GM19099 (cell line): ENCODE results near the gene SLC2A10.

Experiments
- POLR2A ChIP-seq: IDR thresholded peaks from 3 replicates; pipeline ENCODE4 v1.6.1; 2011; ENCODE audit warnings: low read depth; ENCODE audit not compliant: insufficient read length; ENCODE audit errors: extremely low read depth

Gene SLC2A10

DNA sequence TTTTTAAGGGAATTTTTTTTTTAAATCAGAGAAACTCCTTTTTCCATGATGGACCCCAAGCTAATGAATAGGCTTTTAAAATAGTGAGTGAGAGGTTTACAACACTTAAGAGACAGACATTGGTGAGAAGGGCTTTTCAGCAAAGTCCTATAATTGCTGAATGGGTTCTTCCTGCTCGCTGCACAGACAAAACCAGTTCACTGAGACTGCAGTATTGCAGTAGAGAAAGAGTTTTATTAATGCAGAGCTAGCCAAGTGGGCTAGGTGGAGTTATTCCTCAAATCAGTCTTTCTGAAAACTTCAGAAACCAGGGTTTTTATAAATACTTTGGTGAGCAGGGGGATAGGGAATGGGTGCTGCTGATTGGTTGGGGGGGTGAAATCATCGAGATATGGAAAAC is 3.2 kb upstream of the SLC2A10 start:
- no peak for TF ChIP-seq POLR2A

DNA sequence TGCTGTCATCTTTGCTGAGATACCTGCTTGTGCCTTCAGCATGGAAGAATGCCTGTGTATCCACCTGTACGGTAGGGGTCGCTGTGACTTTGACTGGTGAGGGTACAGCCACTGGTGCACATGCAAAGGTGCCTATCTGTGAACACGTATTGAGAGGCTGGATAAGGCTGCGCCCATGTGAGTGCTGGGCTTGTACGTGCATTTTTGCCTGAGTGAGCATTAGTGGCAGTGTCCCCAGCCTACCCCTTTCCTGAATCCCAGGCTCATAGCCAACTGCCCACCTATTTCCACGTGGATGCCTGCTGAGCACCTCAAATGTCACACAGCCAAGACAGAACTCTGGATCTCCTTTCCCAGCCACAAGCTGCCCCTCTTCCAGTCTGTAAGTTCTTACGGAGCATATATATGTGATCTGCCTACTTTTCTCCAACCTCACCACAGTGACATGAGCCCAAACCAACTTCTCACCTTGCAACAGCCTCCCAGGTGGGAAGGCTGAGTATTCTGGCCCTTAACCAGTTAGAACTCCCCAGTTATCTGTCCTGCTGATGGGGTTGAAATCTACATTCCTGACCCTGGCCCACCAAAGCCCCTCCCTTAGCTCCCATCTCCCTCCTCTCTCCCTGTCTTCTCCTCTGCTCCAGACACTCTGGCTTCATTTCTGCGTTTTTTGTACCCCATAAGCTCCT is 1.1 kb upstream of the SLC2A10 start:
- TF ChIP-seq POLR2A: no peak

DNA sequence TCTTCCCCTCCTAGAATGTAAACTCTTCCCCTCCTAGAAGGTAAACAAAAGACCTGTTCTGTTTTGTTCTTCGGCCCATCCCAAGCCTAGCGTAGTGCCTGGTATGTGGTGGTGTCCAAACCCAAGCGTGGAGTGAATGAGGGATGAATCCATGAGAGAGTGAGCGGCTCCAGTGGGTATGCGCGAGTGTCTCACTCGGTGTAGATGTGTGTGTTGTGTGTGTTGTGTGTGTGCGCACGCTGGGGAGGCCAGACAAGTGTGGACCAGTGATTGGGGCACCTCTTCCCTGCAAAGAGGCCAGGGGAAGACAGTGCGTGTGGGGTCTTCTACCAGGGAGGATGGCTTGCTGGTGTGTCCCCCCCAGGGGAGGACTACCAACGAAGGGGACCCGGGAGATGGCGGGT is 392 bp upstream of the SLC2A10 start:
- no peak for TF ChIP-seq POLR2A

DNA sequence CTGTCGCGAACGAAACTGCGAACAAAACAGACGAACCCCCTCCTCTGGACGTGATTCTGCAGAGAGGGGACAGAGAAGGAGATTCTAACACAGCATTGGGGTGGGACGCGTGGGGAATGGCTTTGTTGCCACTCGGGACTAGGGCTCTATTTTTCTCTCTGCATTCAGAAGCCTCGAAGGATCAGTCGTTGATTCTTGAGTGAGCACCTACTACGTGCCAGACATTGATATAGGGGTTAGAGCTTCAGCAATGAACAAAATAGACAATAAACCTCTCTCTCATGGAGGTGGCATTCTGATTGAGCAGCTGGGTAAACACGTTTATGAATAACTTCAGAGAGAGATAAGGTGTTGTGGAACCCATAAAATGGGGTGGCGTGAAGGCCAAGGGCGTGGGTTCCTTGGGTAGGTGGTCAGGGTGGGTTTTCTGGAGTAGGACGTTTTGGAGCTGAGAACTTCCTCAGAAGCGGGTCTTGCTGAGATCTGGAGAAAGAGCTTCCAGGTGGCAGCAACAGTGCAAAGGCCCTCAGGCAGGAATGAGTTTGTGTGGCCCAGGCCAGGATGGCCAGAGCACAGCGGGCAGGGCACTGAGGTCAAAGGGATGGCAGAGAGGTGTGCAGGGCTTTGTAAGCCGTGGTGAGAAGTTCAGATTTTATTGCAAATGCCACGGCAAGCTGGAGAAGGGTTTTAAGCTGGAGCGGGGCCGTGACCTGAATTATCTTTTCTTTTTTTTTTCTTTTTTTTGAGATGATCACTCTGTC is 884 bp downstream of the SLC2A10 start:
- TF ChIP-seq POLR2A: no peak

DNA sequence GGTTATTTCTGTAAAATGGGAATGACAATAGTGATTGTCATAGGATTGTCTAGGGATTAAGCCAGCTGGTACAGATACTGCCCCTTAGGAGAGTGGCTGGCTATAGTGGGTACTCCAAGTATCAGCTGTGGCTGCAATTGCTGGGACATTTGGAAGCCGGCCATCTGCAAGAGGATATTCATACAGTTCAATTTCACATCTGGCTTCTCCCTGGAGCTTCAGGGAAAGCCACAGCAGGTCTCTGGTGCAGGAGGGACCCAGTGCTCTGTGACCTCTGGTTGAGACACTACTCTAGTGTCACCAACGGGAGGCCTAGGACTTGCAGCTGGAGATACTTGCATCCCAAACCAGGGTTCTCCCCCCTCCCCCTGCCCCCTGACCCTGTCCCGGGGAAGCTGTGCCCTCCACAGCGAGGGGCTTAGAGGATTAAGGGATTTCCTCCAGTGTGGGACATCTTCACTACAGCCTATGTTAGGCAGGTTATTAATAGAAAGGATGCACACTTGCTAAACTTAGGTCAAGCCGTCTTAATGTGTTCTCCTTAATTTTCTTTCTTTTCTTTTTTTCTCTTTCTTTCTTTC is 2.7 kb downstream of the SLC2A10 start:
- TF ChIP-seq POLR2A: no peak

DNA sequence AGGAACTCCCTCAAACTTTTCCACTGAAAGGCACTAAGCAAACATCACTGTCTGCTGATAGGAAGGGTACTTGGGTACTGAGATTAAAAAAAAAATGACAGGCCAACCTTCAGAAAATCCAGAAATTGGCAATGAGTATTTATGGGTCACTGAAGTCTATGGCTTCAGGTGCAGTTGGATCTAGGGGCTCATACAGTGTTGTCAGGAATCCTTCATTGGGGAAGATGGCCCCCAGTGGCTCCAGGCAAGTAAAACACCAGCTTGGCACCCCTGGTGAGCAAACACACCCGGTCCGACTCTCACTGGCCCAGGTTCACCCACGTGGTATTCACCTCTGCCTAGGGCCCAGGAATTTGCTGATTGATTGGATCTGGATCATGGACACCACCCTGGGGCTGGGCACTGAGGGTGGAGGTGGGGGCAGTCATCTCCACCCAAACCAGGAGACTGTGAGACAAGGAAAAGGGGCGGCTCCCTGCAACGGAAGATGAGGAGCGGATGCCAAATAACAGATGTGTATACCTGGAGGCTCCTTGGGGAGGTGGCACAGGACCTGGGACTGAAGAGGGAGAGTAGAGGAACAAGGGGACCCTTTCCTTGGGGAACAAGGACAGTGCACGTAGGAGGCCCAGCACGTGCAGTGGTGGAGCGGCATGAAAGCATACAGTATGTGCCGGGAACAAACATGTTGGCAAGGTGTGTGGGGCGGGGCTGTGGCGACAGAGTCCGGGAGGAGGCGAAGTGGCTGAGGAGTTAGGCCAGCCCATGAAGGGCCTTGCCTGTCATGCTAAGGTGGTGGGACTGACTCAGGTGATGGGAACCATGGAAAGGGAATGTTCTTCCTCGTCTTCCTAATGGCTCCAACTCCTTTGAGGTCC is 4.7 kb downstream of the SLC2A10 start:
- TF ChIP-seq POLR2A: no peak

DNA sequence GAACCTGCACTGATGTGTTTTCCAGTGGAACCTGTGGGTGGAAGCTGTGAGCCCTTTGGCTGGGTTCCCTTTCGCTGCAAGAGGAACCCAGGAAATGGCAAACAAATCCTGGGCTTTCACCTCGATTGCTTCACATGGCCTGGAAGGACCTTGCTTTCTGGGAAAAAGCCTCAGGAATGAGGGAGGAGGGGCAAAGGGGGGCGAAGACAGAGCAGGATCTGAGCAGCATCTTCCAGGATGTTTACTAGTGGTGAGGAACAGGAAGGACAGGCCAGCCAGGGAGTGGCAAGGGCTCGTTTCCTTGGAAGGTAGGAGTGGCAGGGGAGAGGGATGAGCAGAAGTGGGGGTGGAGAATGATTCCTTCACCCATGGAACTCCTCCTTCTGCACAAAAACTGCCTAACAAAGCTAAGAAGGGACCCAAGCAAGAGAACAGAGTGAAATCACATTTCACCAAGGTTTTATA is 5.9 kb downstream of the SLC2A10 start:
- TF ChIP-seq POLR2A: no peak

DNA sequence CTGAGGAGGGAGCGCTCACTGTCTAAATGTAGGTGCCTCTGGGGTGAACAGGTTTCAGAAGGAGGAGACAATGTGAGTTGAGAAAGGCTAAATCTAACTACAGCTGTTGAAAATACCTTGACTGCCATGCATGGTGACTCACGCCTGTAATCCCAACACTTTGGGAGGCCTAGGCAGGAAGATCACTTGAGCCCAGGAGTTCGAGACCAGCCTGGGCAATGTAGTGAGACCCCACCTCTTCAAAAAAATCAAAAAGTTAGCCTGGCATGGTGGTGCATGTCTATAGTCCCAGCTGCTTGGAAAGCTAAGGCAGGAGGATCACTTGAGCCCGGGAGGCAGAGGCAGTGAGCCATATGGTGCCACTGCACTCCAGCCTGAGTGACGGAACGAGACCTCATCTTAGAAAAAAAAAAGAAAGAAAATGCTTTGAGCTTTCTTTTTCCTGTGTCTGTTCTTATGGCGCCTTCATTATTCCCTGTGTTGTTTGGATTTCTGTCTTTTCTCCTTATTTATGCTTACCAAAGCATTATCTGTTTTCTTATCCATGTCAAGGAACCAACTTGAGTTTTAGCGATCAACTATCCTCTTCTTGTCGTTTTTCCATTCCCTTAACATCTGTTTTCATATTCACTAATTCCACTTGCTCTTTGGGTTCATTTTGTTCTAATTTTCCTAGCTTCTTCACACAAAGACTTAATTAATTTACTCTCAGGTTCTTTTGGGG is 8.5 kb downstream of the SLC2A10 start:
- no peak for TF ChIP-seq POLR2A

DNA sequence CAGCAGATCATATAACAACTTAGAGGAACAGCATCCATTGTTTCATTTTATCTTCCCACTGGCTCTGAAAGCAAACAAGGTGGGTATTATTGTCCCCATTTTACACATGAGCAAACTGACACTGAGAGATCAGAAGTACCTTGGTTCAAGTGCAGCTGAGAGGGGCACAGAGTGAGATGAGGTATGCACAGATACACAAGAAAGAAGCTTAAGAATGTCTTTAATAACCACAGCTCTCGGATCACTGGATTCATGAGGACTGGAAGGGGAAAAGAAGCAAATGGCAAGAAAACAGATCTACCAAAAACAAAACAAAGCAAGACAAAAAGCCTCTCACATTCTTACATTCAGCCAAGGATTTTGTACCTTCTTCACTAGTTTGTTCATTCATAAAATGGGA is 10.6 kb downstream of the SLC2A10 start:
- TF ChIP-seq POLR2A: no peak

DNA sequence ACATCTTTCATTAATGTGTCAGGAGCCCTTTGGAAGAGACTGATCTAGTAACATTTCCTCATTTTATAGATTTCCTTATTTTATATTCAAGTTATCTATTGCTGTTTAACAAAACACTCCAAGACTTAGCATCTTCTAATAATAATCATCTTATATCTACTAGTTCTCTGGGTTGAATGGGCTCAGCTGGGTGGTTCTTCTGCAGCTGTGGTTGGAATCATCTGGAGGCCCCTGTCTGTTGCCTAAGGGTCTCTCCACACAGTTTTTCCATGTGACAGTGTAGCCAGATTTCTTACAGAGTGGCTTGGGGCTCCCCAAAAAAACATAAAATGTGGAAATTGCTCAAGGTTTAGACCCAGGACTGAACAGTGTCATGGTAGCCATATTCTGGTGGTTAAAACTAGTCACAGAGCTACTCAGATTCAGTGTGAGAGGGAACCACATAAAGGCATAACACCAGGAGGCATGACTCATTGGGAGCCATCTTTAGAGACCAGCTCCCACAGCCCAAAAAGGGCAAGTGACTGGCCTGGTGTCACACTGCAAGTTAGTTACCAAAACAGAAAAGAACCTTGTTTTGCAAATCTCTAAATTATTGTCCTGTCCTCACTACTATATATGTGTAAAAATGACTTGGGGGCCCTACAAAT is 11.5 kb downstream of the SLC2A10 start:
- TF ChIP-seq POLR2A: no peak

DNA sequence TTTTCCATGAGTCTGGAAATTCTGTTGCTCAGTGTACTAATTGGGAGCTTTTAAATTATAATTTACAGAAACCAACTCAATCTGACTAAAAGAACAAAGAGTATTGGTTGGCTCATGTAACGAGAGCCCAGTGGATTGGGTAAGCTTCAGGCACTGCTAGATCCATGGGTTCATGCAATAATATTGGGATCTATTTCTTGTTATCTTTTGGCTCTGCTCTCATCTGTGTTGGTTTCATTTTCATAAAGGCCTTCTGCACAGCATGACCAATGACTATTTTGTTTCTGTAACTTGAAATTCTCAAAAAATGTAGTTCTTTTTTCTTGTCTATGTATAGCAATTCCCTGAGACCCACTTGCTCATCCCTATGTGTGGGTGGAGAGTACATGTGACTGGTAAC is 12.0 kb downstream of the SLC2A10 start:
- TF ChIP-seq POLR2A: no peak

DNA sequence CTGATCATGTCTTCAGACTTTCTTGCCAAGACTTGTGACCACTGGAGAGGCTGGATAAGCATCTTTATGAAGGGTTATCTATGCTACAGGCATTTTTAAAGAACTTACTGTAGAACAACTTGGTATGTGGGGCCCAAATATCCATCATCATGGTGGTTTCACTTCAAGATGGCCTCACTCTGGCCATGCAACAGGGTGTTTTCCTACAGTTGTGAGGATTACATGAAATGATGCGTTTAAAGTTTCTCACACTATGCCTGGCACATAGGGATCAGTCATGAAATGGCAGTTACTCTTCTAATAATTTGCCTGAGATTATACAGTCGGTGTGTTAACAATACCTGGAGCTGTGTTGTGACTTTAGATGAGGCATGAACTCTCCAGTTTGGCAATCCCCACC is 13.0 kb downstream of the SLC2A10 start:
- TF ChIP-seq POLR2A: no peak

DNA sequence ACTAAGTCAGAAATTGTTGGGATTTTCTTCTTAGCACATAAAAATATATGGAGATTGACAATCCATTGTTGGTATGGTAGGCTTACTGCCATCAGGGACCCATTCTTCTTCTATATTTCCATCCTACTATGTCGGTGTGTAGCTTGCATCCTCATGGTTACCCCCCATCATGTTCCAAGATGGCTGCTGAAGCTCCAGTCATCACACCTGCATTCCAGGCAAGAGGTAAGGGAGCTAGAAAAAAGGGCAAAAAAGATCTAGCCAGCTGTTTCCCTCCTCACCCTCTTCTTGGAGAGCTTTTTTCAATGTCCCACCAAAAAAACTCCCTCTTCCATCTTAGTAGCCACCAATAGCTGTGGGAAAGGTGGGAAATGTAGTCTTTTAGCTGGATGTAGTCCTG is 13.6 kb downstream of the SLC2A10 start:
- TF ChIP-seq POLR2A: no peak
